ENCODE results near the gene RHOF. TPM values are rescaled to one million over a fixed set of nuclear protein-coding genes. Genes with fewer than 3 reads are reported as not detected.

Gene RHOF
- total RNA-seq, 4 donors from 2014 or later: 22.8 to 105 (median 69.9) TPM

- 0% methylated on average over 4 of the region's 63 CpGs; no CpG with 5 or more reads in 1 of the 2 donors for WGBS, 2 donors
- peaks cover 21 to 37% of the 10 kb centered on the region in 2 donors for H3K4me1 ChIP-seq
- intact Hi-C loops (cut with DNase I): no loop called here
Observed at GRCh38 chr12:121804417-121805111, 11.1 kb upstream of the RHOF start.

GRCh38 chr12:121803861-121804416 lies 10.5 kb upstream of the RHOF start, which contains the start of gene SETD1B:
Gene SETD1B (plus strand): TSS chr12:121804009. CDS start chr12:121804738, 729 bp downstream.
- WGBS, 2 donors: 1 to 3% methylated on average over 14 to 18 of the region's 74 CpGs
- Histone ChIP-seq H3K27ac (peak within 1 kb of the TSS; percentile 100), H3K36me3 (peaks cover 8 to 12% of the 10 kb centered on the region in 2 donors), H3K4me3 (replicated peaks in 1 of 3) (peak within 1 kb of the TSS; percentile 58 to 89 (median 62)), H3K9me3 (no peaks in the 10 kb centered on the region), H3K27me3 (no peaks in the 10 kb centered on the region), H3K4me1 (peaks cover 27 to 42% of the 10 kb centered on the region in 2 donors)
- TF ChIP-seq CTCF (IDR thresholded peaks at IDR 0.05) (no peak), POLR2A (IDR thresholded peaks at IDR 0.05) (peak; percentile 32 to 79)
- intact Hi-C loops (cut with DNase I): no loop called here
- peak; percentile 63 to 68 for DNase-seq

More at GRCh38 chr12:121804417-121805111, 11.1 kb upstream of the RHOF start:
- DNase-seq: peak in 1 of 2 donors; percentile 55
- TF ChIP-seq CTCF (IDR thresholded peaks at IDR 0.05) (peak in 1 of 6 experiments; percentile 4), POLR2A (IDR thresholded peaks at IDR 0.05) (no peak)
- H3K36me3 ChIP-seq: peaks cover 14 to 18% of the 10 kb centered on the region in 2 donors
- H3K27ac ChIP-seq: peak overlapping the region; percentile 75 to 100 (median 85)
- no peaks in the 10 kb centered on the region for H3K9me3 ChIP-seq
- no peaks in the 10 kb centered on the region for H3K27me3 ChIP-seq
- H3K4me3 ChIP-seq (replicated peaks in 1 of 3): peak overlapping the region; percentile 48 to 89 (median 62)

GRCh38 chr12:121802843-121803698 lies 9.6 kb upstream of the RHOF start:
- H3K9me3 ChIP-seq: no peaks in the 10 kb centered on the region
- peak; percentile 89 to 93 for DNase-seq
- peak overlapping the region; percentile 100 for H3K27ac ChIP-seq
- H3K4me1 ChIP-seq: peaks cover 36 to 51% of the 10 kb centered on the region in 2 donors
- 0 to 1% methylated on average over 39 to 48 of the region's 65 CpGs for WGBS, 2 donors
- H3K36me3 ChIP-seq: peaks cover 2 to 8% of the 10 kb centered on the region in 2 donors
- peak overlapping the region; percentile 2 to 89 (median 58) for H3K4me3 ChIP-seq (replicated peaks in 1 of 3)
- H3K27me3 ChIP-seq: no peaks in the 10 kb centered on the region
- TF ChIP-seq CTCF (IDR thresholded peaks at IDR 0.05): no peak
- peak; percentile 92 to 98 for TF ChIP-seq POLR2A (IDR thresholded peaks at IDR 0.05)
- intact Hi-C loops (cut with DNase I): no loop called here

- peak overlapping the region; percentile 100 for H3K27ac ChIP-seq
- peaks cover 40 to 57% of the 10 kb centered on the region in 2 donors for H3K4me1 ChIP-seq
- WGBS, 2 donors: 0% methylated on average over 1 of the region's 1 CpG
- peak overlapping the region; percentile 2 to 89 (median 58) for H3K4me3 ChIP-seq (replicated peaks in 1 of 3)
- intact Hi-C loops (cut with DNase I): no loop called here
- DNase-seq: no peak
- H3K9me3 ChIP-seq: no peaks in the 10 kb centered on the region
- H3K36me3 ChIP-seq: peaks cover 0 to 8% of the 10 kb centered on the region in 2 donors
- H3K27me3 ChIP-seq: no peaks in the 10 kb centered on the region
- TF ChIP-seq POLR2A (IDR thresholded peaks at IDR 0.05) (no peak), CTCF (IDR thresholded peaks at IDR 0.05) (no peak)
Observed at GRCh38 chr12:121802485-121802842, 9.0 kb upstream of the RHOF start.
